K562 (cell line): ENCODE results near the gene ACY1.

Experiments
- ARNT ChIP-seq, 2 experiments: fragments of 450-650 bp; IDR thresholded peaks; 2 replicates each; pipeline ENCODE4 v1.6.1; 2016; ENCODE audit warnings: mild to moderate bottlenecking in 1 of 2
- ATF2 ChIP-seq: sonication (generic); formaldehyde crosslinking; IDR thresholded peaks from 2 replicates; pipeline ENCODE4 v1.8.1; 2022; ENCODE audit warnings: missing genetic modification reagents
- BCLAF1 ChIP-seq, 2 experiments: fragments of 450-650 bp in 1 of 2; IDR thresholded peaks; 2 replicates each; pipeline ENCODE4 v1.6.1; 2011 to 2017; ENCODE audit warnings: low read depth in 2 of 2, antibody characterized with exemption in 1 of 2, borderline replicate concordance in 1 of 2, low read length in 1 of 2, mild to moderate bottlenecking in 1 of 2, mixed read lengths in 1 of 2; ENCODE audit not compliant: control insufficient read depth in 1 of 2
- GTF2E2 ChIP-seq: fragments of 200-800 bp; sonication (Bioruptor generic); IDR thresholded peaks from 2 replicates; pipeline ENCODE4 v1.6.1; 2016; ENCODE audit warnings: missing genetic modification characterization, missing compliant biosample characterization
- POLR2A ChIP-seq: fragments of 450-650 bp; conservative IDR thresholded peaks from 2 replicates; pipeline ENCODE4 v1.6.1; 2016
- RBM39 ChIP-seq: fragments of 200-400 bp; formaldehyde crosslinking; optimal IDR thresholded peaks from 2 replicates; pipeline ENCODE3; 2018; ENCODE audit warnings: low read depth, low read length
- SIN3A ChIP-seq, 2 experiments: fragments of 150-350 bp in 1 of 2; IDR thresholded peaks; 2 replicates each; pipeline ENCODE4 v1.6.1; 2011 to 2016; ENCODE audit warnings: borderline replicate concordance in 2 of 2, low read depth in 2 of 2, low read length in 2 of 2, mild to moderate bottlenecking in 2 of 2, moderate library complexity in 2 of 2; ENCODE audit not compliant: control insufficient read depth in 1 of 2
- ZNF143 ChIP-seq: sonication (generic); formaldehyde crosslinking; IDR thresholded peaks from 2 replicates; pipeline ENCODE4 v1.9.0; 2022; ENCODE audit warnings: mild to moderate bottlenecking, missing genetic modification reagents
- ZNF79 ChIP-seq: fragments of 250-450 bp; sonication (Bioruptor Pico); IDR thresholded peaks from 2 replicates; pipeline ENCODE4 v1.4.0; 2020; ENCODE audit warnings: low read depth, mild to moderate bottlenecking, moderate library complexity
- TF ChIP-seq, protein P1 (sequence below): sonication (generic); formaldehyde crosslinking; IDR thresholded peaks from 2 replicates; pipeline ENCODE4 v1.8.0; 2023; ENCODE audit warnings: mild to moderate bottlenecking, missing genetic modification reagents

GRCh38 chr3:51998774-51999173 lies 15.4 kb downstream of the ACY1 start:
- TF ChIP-seq POLR2A: no peak
- TF ChIP-seq, protein P1, sequence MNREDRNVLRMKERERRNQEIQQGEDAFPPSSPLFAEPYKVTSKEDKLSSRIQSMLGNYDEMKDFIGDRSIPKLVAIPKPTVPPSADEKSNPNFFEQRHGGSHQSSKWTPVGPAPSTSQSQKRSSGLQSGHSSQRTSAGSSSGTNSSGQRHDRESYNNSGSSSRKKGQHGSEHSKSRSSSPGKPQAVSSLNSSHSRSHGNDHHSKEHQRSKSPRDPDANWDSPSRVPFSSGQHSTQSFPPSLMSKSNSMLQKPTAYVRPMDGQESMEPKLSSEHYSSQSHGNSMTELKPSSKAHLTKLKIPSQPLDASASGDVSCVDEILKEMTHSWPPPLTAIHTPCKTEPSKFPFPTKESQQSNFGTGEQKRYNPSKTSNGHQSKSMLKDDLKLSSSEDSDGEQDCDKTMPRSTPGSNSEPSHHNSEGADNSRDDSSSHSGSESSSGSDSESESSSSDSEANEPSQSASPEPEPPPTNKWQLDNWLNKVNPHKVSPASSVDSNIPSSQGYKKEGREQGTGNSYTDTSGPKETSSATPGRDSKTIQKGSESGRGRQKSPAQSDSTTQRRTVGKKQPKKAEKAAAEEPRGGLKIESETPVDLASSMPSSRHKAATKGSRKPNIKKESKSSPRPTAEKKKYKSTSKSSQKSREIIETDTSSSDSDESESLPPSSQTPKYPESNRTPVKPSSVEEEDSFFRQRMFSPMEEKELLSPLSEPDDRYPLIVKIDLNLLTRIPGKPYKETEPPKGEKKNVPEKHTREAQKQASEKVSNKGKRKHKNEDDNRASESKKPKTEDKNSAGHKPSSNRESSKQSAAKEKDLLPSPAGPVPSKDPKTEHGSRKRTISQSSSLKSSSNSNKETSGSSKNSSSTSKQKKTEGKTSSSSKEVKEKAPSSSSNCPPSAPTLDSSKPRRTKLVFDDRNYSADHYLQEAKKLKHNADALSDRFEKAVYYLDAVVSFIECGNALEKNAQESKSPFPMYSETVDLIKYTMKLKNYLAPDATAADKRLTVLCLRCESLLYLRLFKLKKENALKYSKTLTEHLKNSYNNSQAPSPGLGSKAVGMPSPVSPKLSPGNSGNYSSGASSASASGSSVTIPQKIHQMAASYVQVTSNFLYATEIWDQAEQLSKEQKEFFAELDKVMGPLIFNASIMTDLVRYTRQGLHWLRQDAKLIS (CRISPR knock-in tag): no peak
- no peak for TF ChIP-seq ZNF143 (CRISPR knock-in tag)
- TF ChIP-seq RBM39: no peak
- no peak for TF ChIP-seq GTF2E2 (tag)
- no peak for TF ChIP-seq ATF2 (CRISPR knock-in tag)
- TF ChIP-seq ZNF79 (CRISPR knock-in tag): no peak
- TF ChIP-seq ARNT (IDR thresholded peaks at IDR 0.05): no peak
- TF ChIP-seq SIN3A (IDR thresholded peaks at IDR 0.05; ENCODE audit: borderline replicate concordance in 2 of 2, control insufficient read depth in 1 of 2, low read depth in 2 of 2, low read length in 2 of 2): no peak
- no peak for TF ChIP-seq BCLAF1 (IDR thresholded peaks at IDR 0.05; ENCODE audit: borderline replicate concordance in 1 of 2, control insufficient read depth in 1 of 2, low read depth in 2 of 2, low read length in 1 of 2)
